IPS DF 6.9 (cell line): ENCODE measurements around the gene GMIP.
A peak's percentile ranks its signal among the peaks of the same experiment; 100 is the strongest.

Experiments used
- DNase-seq: peaks from one replicate; pipeline ENCODE4 v3.0.0-alpha.2; 2013; ENCODE audit warnings: low read depth, low spot score
- H3K27ac ChIP-seq: one replicate; pipeline ENCODE4 v1.5.1; 2013; ENCODE audit warnings: low read length, control low read depth
- H3K27me3 ChIP-seq: 2 replicates; pipeline ENCODE4 v1.6.1; 2013; ENCODE audit warnings: mild to moderate bottlenecking, low read length; ENCODE audit not compliant: control insufficient read depth, insufficient read depth
- H3K36me3 ChIP-seq: 2 replicates; pipeline ENCODE4 v1.6.1; 2013; ENCODE audit warnings: low read length; ENCODE audit not compliant: control insufficient read depth, insufficient read depth
- H3K4me1 ChIP-seq: 2 replicates; pipeline ENCODE4 v1.6.1; 2013; ENCODE audit warnings: low read length; ENCODE audit not compliant: control insufficient read depth, insufficient read depth
- H3K4me3 ChIP-seq: 2 replicates; pipeline ENCODE4 v1.5.1; 2013; ENCODE audit warnings: mild to moderate bottlenecking, low read length
- H3K9me3 ChIP-seq: 2 replicates; pipeline ENCODE4 v1.6.1; 2013; ENCODE audit warnings: low read length, inconsistent platforms; ENCODE audit not compliant: control insufficient read depth, insufficient read depth
- WGBS: extraction: QIAGEN DNeasy Blood & Tissue Kit; methylation state at CpG from one replicate; pipeline ENCODE4 v1.1.7; 2013; ENCODE audit warnings: mixed read lengths, missing lambda C conversion rate; ENCODE audit not compliant: insufficient read length, insufficient coverage; 5-methylcytosine and 5-hydroxymethylcytosine counted together

The GMIP gene

DNA sequence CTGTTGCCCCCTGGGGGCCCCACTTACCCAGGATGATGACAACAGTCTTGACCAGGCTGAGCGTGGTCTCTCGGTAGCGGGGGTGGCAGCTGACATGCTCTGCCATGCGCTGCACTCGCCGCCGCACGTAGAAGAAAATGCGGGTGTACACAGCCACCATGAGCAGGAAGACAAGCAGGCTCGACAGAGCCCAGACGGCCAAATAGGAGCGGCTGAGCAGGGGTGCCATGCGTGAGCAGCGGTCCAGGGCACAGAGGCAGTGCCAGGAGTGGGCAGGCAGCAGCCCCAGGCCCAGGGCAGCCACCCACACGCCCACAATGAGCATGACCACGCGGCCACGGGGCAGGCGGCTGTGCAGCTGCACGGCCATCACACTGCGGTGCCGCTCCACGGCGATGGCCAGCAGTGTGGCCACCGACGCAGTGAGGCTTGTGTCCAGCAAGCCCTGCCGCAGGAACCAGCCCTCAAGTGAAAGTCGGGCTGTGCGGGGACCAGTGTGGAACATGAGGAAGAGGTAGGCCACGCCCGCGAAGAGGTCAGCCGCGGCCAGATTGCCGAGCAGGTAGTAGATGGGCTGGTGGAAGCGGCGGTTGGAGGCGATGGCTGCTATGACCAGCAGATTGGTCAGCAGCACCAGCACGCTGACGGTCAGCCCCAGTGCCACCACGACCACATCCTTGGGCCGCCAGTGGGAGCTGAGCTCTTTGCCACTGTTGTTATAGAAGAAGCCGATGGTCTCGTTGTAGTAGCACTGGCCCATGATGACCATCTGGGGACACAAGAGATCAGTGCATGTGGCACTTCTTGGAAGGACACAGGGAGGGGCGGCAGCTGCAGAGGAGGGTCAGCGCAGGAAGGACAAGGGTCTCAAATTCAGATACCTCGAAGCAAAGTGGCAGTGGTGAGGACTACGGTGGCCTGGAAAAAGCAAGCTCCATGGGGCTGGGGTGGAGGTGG, 16.7 kb downstream of the GMIP start:
- Histone ChIP-seq H3K27ac (no peak overlapping the region), H3K4me3 (peak overlapping the region; percentile 91; the same call in 1 of the 2 replicates)

DNA sequence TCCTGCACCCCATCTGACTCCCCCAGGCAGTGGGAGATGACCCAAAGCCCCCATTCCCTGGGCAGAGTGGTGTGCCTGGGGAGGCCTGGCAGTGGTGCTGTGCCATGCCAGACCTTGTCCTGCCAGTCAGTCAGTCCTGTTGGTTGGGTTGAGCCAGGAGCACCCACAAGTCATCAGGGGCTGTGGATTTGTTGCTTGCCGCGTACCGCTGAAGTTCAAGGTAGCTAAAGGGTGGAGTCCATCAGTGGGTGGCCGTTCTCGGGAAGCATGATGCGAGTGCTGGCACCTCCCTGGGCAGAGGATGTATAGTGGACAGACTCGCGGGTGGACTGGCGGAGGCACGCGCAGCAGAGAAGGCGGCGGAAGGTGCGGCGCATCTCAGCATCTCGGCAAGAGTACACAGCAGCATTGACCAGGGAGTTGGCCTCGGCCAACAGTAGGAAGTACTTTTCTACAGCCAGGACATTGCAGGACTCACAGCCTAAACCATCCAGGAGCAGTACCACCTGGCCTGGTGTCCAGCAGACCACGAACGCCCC, 19.4 kb downstream of the GMIP start:
- WGBS: no CpG with 5 or more reads among the region's 19 CpGs
- H3K36me3 ChIP-seq: peaks cover 12% of the 10 kb centered on the region
- no peak overlapping the region for H3K27ac ChIP-seq
- no peaks in the 10 kb centered on the region for H3K9me3 ChIP-seq
- no peaks in the 10 kb centered on the region for H3K27me3 ChIP-seq
- no peak overlapping the region for H3K4me3 ChIP-seq
- H3K4me1 ChIP-seq: peaks cover 6% of the 10 kb centered on the region
- no peak for DNase-seq

More for the DNA sequence above, 16.7 kb downstream of the GMIP start:
- no peaks in the 10 kb centered on the region for H3K27me3 ChIP-seq
- H3K36me3 ChIP-seq: peaks cover 12% of the 10 kb centered on the region
- H3K4me1 ChIP-seq: peaks cover 6% of the 10 kb centered on the region
- no CpG with 5 or more reads among the region's 48 CpGs for WGBS
- no peaks in the 10 kb centered on the region for H3K9me3 ChIP-seq
- no peak for DNase-seq

DNA sequence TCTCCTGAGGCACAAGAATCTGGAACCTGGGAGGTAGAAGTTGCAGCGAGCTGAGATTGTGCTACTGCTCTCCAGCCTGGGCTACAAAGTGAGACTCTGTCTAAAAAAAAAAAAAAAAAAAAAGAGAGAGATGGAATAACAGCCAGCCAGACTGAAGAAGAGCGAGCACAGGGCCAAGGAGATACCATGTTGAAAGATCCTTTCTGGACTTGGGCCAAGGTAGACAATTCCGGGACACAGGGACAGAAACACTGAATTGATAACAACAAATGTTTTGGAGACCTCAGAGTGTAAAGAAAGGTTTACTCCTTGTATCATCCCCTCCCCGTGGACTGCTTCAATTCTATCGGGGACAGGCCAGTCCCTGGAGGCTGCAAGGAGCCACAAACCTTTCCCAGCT, 20.1 kb downstream of the GMIP start:
- no peak for DNase-seq
- H3K36me3 ChIP-seq: peaks cover 12% of the 10 kb centered on the region
- H3K27ac ChIP-seq: no peak overlapping the region
- no peaks in the 10 kb centered on the region for H3K9me3 ChIP-seq
- peaks cover 6% of the 10 kb centered on the region for H3K4me1 ChIP-seq
- H3K4me3 ChIP-seq: no peak overlapping the region
- WGBS: no CpG with 5 or more reads among the region's 5 CpGs
- no peaks in the 10 kb centered on the region for H3K27me3 ChIP-seq

DNA sequence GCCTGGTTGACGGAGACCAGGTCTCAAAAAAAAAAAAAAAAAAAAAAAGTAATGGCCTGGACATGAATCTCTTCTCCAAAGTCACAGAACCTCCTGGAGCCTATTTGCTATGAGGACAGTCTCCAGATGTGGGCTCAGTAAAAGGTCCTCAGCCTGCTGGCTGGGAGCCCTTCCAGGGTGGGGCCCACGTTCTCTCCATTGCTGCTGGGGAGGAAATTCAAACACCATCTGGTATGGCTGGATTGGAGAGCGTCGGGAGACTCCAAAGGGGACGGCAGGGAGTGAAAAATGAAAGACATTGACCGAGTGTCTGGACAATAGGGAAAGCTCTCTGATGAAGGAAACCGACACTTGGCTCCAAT, 23.6 kb downstream of the GMIP start:
- no peaks in the 10 kb centered on the region for H3K9me3 ChIP-seq
- no peaks in the 10 kb centered on the region for H3K27me3 ChIP-seq
- no peaks in the 10 kb centered on the region for H3K4me1 ChIP-seq
- H3K27ac ChIP-seq: no peak overlapping the region
- H3K36me3 ChIP-seq: peaks cover 12% of the 10 kb centered on the region
- no peak for DNase-seq
- H3K4me3 ChIP-seq: no peak overlapping the region
- WGBS: no CpG with 5 or more reads among the region's 7 CpGs

DNA sequence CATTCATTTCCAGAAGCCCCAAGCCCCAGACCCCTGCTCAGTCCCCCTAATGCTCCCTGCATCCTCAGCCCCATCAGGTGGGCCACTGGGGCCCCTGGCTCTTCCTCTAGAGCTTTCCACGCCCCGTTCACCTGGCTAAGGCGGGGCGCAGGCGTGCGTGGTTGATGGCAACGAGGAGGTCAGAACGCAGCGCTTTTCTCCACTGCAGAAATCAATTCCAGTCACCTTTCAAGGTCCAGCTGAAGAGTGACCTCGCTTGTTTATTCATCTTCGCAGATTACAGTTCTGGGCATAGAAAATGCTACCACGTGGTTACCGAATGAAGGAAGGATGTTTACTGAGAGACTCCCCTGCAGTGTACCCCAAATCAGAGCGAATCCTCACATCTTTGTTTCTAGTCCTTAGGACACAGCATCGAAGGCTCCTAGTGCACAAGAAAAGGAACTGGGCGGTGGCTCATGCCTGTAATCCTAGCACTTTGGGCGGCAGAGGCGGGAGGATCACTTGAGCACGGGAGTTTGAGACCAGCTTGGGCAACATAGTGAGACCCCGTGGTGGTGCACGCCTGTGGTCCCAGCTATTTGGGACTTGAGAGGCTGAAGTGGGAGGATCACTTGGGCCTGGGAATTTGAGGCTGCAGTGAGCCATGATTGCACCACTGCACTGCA, 24.1 kb downstream of the GMIP start:
- Histone ChIP-seq H3K36me3 (peaks cover 8% of the 10 kb centered on the region), H3K9me3 (no peaks in the 10 kb centered on the region), H3K27me3 (no peaks in the 10 kb centered on the region), H3K4me1 (no peaks in the 10 kb centered on the region), H3K4me3 (no peak overlapping the region), H3K27ac (no peak overlapping the region)
- DNase-seq: no peak
- no CpG with 5 or more reads among the region's 21 CpGs for WGBS

DNA sequence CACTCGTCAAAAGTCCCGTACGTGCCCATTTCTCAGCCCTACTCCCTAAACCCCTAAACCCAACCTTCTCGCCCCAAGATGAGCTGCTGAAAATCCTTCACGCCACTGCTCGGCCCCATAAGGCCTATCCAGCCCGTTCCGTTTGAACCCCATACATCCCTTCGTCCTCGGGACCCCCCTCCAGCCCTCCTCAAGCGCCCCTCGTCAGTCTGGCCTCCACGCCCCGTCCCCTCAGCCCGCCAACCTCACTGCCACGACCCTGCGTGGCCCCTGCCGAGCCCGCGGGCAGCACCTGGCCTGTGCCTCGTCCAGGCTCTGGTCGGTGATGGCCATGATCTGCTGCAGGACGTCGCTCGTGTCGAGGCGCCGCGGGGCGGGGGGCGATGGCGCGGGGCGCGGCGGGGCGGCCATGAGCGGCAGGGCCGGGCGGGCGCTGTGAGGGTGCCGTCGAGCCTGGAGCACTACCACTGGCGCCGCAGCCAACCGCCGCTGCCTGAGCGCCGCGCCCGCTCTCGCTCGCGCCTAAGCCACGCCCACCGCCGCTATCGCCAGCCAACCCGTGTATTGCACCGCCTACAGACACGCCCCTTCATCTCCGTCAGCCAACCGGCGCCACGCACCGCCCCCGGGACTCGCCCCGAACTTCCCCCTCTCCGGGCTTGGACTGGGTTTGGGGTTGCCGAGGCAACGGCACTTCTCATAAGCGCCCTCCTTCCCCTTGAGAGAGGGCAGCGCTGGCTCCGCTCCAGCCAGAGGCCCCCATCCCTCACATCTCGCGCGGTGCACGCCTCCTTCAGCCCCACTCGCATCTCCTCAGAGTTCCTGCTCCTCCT, 25.0 kb downstream of the GMIP start, which contains the start of gene PBX4:
Gene PBX4, minus strand, starts transcription at position 469 of the 833 bp plus-strand sequence. Its CDS starts 58 bp downstream, at position 411.
- DNase-seq: peak; percentile 94
- Histone ChIP-seq H3K4me1 (no peaks in the 10 kb centered on the region), H3K9me3 (no peaks in the 10 kb centered on the region), H3K4me3 (peak within 1 kb of the TSS; percentile 37; the same call in 1 of the 2 replicates), H3K36me3 (no peaks in the 10 kb centered on the region), H3K27me3 (no peaks in the 10 kb centered on the region), H3K27ac (no peak within 1 kb of the TSS)
- no CpG with 5 or more reads among the region's 80 CpGs for WGBS

DNA sequence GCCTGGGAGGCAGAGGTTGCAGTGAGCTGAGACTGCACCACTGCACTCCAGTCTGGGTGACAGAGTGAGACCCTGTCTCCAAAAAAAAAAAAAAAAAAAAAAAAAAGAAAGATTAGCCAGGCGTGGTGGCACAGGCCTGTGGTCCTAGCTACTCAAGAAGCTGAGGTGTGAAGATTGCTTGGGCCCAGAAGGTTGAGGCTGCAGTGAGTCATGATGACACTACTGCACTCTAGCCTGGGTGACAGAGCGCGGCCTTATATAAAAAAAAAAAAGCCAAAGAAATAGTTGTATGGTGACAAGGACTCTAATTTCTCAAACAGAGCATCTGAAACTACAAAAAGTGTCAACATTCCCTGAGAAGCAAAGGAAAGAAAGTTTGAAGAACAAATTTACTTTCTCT, 28.4 kb downstream of the GMIP start:
- Histone ChIP-seq H3K4me3 (no peak overlapping the region), H3K27ac (no peak overlapping the region), H3K36me3 (no peaks in the 10 kb centered on the region), H3K4me1 (no peaks in the 10 kb centered on the region), H3K27me3 (no peaks in the 10 kb centered on the region), H3K9me3 (no peaks in the 10 kb centered on the region)
- WGBS: no CpG with 5 or more reads among the region's 3 CpGs
- DNase-seq: no peak

DNA sequence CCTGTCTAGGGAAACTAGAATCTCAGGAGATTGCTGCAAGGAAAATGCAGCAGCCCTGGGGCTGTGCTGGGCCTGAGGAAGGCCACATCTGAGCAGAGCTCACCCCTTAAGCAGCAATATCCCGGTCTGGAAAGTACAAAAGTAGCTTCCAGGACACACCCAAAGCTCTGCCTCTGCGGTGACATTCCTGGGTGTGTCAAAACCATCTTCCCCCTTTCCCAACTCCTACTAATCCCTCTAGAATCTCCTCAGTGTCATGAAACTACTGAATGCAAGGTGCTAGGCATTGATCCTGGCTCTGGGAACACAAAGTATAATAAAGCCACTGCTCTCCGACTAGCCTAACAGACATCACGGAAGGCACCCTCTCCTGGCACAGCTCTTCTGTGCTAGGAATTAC, 30.0 kb downstream of the GMIP start:
- no peaks in the 10 kb centered on the region for H3K27me3 ChIP-seq
- DNase-seq: no peak

DNA sequence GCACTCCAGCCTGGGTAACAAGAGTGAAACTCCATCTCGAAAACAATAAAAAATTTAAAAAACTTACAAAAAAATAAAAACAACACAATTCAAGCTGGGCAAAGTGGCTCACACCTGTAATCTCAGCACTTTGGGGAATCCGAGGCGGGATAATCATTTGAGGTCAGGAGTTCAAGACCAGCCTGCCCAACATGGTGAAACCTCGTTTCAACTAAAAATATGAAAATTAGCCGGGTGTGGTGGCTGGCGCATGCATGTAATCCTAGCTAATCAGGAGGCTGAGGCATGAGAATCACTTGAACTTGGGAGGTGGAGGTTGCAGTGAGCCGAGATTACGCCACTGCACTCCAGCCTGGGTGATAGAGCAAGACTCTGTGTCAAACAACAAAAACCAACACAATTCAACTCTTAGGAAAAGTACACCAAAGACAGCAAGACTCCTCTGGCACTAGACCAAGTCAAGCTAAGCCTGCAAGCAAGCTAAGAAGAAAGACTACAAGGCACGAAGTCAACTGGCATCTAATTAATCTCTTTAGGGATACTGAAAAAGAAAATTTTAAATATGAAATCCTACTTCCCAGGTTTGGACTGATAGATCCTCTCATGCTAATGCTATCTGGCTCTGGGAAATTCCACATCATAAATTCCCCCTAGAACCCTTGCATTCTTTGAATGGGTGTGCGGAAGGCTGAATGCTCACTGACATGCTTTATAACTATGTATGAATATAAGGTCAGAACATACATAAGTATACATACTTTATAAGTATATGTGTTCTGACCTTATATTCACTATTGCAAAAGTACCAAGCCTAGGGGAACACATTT, 32.9 kb downstream of the GMIP start:
- H3K36me3 ChIP-seq: no peaks in the 10 kb centered on the region
- no peak overlapping the region for H3K27ac ChIP-seq
- H3K4me1 ChIP-seq: no peaks in the 10 kb centered on the region
- no peaks in the 10 kb centered on the region for H3K9me3 ChIP-seq
- H3K27me3 ChIP-seq: no peaks in the 10 kb centered on the region
- no CpG with 5 or more reads among the region's 10 CpGs for WGBS
- no peak for DNase-seq
- no peak overlapping the region for H3K4me3 ChIP-seq

More for the DNA sequence above, 30.0 kb downstream of the GMIP start:
- Histone ChIP-seq H3K4me1 (no peaks in the 10 kb centered on the region), H3K9me3 (no peaks in the 10 kb centered on the region), H3K27ac (no peak overlapping the region), H3K4me3 (no peak overlapping the region), H3K36me3 (no peaks in the 10 kb centered on the region)
- WGBS: no CpG with 5 or more reads among the region's 4 CpGs
